ENCODE data around the gene PPP1R1B.

The PPP1R1B gene

DNA sequence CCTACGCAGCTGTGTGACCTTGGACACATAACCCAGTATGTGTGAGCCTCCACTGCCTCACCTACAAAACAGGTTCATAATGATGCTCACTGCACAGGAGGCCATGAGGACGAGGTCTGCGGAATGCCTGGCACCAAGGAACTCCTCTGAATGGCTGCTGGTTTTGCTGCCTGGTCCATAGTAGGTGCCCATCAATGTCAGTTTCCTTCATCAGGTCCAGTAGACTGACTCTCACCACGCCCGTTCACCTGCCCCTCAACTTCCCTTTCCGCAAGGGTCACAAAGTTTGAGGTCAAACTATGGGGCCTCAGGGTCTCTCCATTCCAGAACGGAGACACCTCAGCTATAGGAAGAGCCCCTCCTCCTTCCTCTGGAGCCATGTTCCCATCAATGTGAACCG is 50.3 kb downstream of the PPP1R1B start:
- Histone ChIP-seq H3K36me3 (ENCODE audit: insufficient read depth, low read length) (peaks cover 9% of the 10 kb centered on the region), H3K9ac (ENCODE audit: low read length) (no peak overlapping the region), H3K4me1 (ENCODE audit: insufficient read depth, low read length) (peaks cover 3% of the 10 kb centered on the region), H3K27ac (ENCODE audit: low read depth, low read length) (no peak overlapping the region), H3K27me3 (ENCODE audit: control insufficient read depth in 1 of 2, insufficient read depth in 2 of 2, low read length in 2 of 2) (peaks cover 0 to 4% of the 10 kb centered on the region in 2 donors), H3K9me3 (ENCODE audit: low read length) (no peaks in the 10 kb centered on the region), H3K4me3 (ENCODE audit: low read depth in 1 of 2, low read length in 2 of 2) (no peak overlapping the region)

DNA sequence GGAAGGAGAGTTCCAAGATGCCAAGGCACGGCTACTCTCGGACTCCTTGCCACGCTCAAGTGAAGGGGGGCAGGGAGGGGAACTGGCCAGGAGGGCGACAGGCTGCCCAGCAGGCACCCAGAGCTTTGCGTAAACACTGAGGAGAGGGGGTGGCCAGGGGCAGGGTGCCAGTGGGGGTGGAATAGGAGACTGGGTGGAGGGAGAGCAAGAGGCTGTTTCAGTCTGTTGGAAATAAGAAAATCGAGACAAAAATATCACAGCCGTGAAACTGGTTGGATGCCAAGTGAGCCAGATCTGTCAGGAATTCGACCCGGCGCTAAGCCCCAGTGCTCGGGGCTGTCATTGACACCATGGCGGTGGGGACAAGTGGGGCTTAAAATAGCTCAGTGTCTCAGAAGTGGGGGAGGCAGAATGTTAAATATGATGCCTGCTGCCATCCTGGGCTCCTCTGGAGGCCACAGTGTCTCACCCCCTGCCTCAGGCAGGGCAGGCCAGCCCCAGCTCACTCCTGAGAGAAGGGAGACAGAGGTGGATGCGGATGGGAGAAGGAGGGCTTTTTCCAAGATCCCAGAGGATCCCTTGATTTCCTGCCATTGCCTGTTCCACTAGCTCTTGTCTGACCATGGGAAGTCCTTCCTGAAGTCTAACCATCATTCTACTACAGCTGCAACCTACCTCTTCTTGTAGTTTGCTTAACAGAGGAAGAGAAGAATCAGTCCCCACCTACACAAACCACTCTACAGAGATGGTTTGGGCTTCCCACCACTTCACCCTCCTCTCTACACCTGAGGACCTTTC is 51.0 kb downstream of the PPP1R1B start:
- no peak overlapping the region for H3K4me3 ChIP-seq (ENCODE audit: low read depth in 1 of 2, low read length in 2 of 2)
- H3K36me3 ChIP-seq (ENCODE audit: insufficient read depth, low read length) = peaks cover 9% of the 10 kb centered on the region
- H3K9me3 ChIP-seq (ENCODE audit: low read length) = no peaks in the 10 kb centered on the region
- H3K27me3 ChIP-seq (ENCODE audit: control insufficient read depth in 1 of 2, insufficient read depth in 2 of 2, low read length in 2 of 2) = no peaks in the 10 kb centered on the region
- H3K9ac ChIP-seq (ENCODE audit: low read length) = no peak overlapping the region
- peaks cover 3% of the 10 kb centered on the region for H3K4me1 ChIP-seq (ENCODE audit: insufficient read depth, low read length)
- H3K27ac ChIP-seq (ENCODE audit: low read depth, low read length) = no peak overlapping the region

- H3K4me1 ChIP-seq (ENCODE audit: insufficient read depth, low read length) = peaks cover 3% of the 10 kb centered on the region
- no peak overlapping the region for H3K9ac ChIP-seq (ENCODE audit: low read length)
- peaks cover 12% of the 10 kb centered on the region for H3K36me3 ChIP-seq (ENCODE audit: insufficient read depth, low read length)
- H3K27me3 ChIP-seq (ENCODE audit: control insufficient read depth in 1 of 2, insufficient read depth in 2 of 2, low read length in 2 of 2) = no peaks in the 10 kb centered on the region
- no peak overlapping the region for H3K4me3 ChIP-seq (ENCODE audit: low read depth in 1 of 2, low read length in 2 of 2)
- no peak overlapping the region for H3K27ac ChIP-seq (ENCODE audit: low read depth, low read length)
- H3K9me3 ChIP-seq (ENCODE audit: low read length) = no peaks in the 10 kb centered on the region
Measured at GRCh38 chr17:39678340-39679116, 51.8 kb downstream of the PPP1R1B start.

- no peaks in the 10 kb centered on the region for H3K9me3 ChIP-seq (ENCODE audit: low read length)
- peaks cover 3% of the 10 kb centered on the region for H3K4me1 ChIP-seq (ENCODE audit: insufficient read depth, low read length)
- H3K4me3 ChIP-seq (ENCODE audit: low read depth in 1 of 2, low read length in 2 of 2) = no peak overlapping the region
- H3K9ac ChIP-seq (ENCODE audit: low read length) = no peak overlapping the region
- peaks cover 20% of the 10 kb centered on the region for H3K36me3 ChIP-seq (ENCODE audit: insufficient read depth, low read length)
- no peaks in the 10 kb centered on the region for H3K27me3 ChIP-seq (ENCODE audit: control insufficient read depth in 1 of 2, insufficient read depth in 2 of 2, low read length in 2 of 2)
- no peak overlapping the region for H3K27ac ChIP-seq (ENCODE audit: low read depth, low read length)
Measured at GRCh38 chr17:39679521-39680192, 52.9 kb downstream of the PPP1R1B start.

DNA sequence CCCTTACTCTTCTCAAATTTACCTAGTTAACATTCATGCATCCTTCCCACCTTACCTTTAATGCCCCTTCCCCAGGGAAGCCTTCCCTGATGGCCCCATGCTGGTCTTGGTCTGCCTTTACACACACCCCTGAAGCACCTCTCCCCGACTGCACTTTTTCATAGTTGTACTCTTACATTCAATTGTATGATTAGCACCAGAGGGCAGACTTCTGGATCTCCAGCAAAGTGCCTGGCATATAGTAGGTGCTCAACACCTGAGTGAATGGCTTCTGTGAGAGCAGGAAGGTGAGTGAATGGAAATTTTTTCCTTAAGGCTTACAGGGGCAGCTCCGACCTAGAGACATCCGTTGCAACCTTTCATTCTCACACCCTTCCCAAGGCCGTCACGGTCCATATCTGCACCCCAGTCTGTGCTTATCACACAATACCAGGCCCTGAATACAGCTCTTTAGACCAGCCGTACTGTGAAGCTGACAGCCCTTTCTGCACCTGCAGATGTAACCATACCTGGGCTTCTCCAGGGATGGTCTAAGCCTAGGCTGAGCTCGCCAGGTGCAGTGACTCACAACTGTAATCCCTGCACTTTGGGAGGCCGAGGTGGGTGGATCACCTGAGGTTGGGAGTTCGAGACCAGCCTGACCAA is 56.7 kb downstream of the PPP1R1B start:
- Histone ChIP-seq H3K4me3 (ENCODE audit: low read depth in 1 of 2, low read length in 2 of 2) (no peak overlapping the region), H3K27me3 (ENCODE audit: control insufficient read depth in 1 of 2, insufficient read depth in 2 of 2, low read length in 2 of 2) (no peaks in the 10 kb centered on the region), H3K27ac (ENCODE audit: low read depth, low read length) (no peak overlapping the region), H3K9me3 (ENCODE audit: low read length) (no peaks in the 10 kb centered on the region), H3K36me3 (ENCODE audit: insufficient read depth, low read length) (peaks cover 14% of the 10 kb centered on the region), H3K4me1 (ENCODE audit: insufficient read depth, low read length) (peaks cover 9% of the 10 kb centered on the region), H3K9ac (ENCODE audit: low read length) (no peak overlapping the region)

DNA sequence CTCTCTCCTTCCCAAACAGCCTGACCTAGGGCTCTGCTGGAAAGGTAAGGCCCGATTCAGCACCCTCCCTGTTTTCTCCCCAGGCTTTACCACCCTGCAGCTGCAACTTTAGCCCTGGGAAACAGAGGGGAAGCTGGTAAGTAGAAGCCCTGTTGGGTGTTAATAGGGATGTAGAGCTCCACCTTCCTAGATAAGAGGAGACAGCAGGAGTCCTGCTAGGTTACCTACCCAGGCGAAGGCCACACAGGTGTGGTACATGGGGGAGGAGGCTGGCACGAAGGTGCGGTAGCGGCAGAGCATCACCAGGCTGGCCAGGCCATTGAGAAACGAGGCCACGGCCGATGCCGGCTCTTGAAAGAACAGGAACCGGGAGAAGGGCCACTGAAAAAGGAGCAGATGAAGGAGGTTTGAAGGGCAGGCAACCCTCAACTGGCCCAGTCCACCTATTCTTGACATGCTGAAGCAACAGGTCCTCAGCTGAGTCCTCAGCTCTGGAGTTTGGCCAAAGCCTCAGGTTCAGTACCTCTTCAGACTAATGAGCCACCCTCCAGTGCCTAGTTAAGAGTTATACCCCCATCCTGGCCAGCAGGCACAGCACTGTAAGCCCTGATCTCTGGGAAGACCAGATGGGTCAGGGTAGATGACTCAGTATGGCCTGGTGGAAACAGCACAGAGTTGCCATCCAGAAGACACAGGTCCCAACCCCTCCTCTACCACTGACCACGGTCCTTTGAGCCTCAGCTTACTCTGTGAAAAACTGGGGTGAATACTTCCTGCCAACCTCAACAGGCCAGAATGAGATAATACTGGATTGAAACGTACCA is 57.8 kb downstream of the PPP1R1B start:
- H3K4me3 ChIP-seq (ENCODE audit: low read depth in 1 of 2, low read length in 2 of 2) = no peak overlapping the region
- no peaks in the 10 kb centered on the region for H3K9me3 ChIP-seq (ENCODE audit: low read length)
- H3K4me1 ChIP-seq (ENCODE audit: insufficient read depth, low read length) = peaks cover 15% of the 10 kb centered on the region
- H3K36me3 ChIP-seq (ENCODE audit: insufficient read depth, low read length) = peaks cover 14% of the 10 kb centered on the region
- H3K27me3 ChIP-seq (ENCODE audit: control insufficient read depth in 1 of 2, insufficient read depth in 2 of 2, low read length in 2 of 2) = no peaks in the 10 kb centered on the region
- H3K9ac ChIP-seq (ENCODE audit: low read length) = no peak overlapping the region
- H3K27ac ChIP-seq (ENCODE audit: low read depth, low read length) = no peak overlapping the region

Data from muscle layer of colon (tissue), 2 donors.